ENCODE results near the gene DOC2B. TPM values are rescaled to one million over a fixed set of nuclear protein-coding genes. Genes with fewer than 3 reads are reported as not detected.

The DOC2B gene
- total and polyA plus RNA-seq, 5 experiments from 2014 or later = 0.05 TPM; not detected in 4

DNA sequence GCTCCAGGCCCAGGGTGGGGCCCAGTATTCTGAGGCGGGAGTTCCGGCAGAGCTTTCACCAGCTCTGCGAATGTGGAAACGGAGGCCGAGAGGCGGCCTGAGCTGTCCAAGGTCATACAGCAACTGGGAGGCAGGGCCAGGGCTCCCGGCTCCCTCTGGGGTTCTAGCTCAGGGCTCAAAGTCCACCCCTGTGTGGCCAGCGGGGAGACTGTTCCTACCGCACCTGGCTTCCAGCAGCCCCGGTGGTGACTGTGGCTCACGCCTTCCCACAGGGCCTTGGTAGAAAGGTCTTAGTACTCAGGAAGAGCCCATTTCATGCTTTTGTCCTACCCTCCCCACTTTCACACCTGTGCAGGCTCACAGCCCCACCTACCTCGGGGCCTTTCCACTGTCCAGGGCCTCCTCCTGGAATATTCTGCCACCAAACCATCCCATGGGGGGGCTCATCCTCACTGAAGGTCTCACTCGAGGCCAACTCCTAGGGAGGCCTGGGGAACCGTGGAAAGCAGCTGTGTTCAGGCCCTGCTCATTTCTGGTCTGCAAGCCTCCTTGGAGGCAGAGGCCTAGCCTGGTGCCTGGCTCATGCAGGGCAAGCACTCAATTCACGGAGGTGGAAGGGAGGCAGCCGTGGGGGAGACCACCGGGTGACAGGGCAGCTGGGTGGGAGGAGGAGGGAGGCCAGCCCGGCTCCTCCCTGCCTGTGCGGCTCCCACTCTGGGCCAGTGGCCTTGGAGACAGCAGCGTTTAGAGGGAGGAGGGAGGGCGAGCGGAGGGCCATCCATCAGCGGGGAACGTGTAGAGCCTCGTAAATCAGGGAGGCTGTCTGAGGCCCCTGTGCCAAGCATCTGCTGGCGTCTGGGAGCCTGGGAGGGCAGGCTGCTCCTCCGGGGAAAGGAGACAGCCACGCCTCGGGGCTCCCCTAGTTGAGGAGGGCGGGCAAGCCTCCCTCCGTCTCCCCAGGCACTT is 12.7 kb upstream of the DOC2B start:
- no peak overlapping the region for H3K27ac Mint-ChIP-seq
- H3K4me3 Mint-ChIP-seq = no peak overlapping the region
- H3K36me3 Mint-ChIP-seq = peaks cover 0 to 4% (median 0%) of the 10 kb centered on the region in 3 donors
- no peak for DNase-seq
- no peaks in the 10 kb centered on the region for H3K9me3 Mint-ChIP-seq
- peaks cover 0 to 1% (median 0%) of the 10 kb centered on the region in 4 donors for H3K4me1 Mint-ChIP-seq
- peaks cover 0 to 20% (median 6%) of the 10 kb centered on the region in 5 donors for H3K27me3 Mint-ChIP-seq
- POLR2A ChIA-PET = no interaction called here
- no peak for ATAC-seq

DNA sequence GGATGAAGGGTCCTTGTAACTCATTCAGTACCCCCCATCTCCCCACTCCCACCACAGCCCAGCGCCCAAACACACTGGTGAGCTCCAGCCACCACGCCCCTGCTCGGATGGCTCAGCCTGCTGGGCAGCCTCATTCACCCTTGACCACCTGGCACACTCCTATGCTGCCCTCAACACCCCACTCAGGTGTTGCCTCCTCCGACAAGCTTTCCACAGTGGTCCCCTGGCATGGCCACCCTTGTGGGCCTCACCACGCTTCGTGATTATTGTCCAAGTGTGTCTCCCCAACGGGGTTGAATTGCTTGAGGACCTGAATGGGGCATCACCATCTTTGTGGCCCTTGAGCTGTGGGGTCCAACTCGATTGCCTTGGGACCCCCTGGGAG is 12.0 kb upstream of the DOC2B start:
- POLR2A ChIA-PET = no interaction called here
- no peak overlapping the region for H3K27ac Mint-ChIP-seq
- peaks cover 0 to 1% (median 0%) of the 10 kb centered on the region in 4 donors for H3K4me1 Mint-ChIP-seq
- no peak for DNase-seq
- ATAC-seq = no peak
- peaks cover 0 to 16% (median 3%) of the 10 kb centered on the region in 5 donors for H3K27me3 Mint-ChIP-seq
- H3K9me3 Mint-ChIP-seq = no peaks in the 10 kb centered on the region
- H3K4me3 Mint-ChIP-seq = no peak overlapping the region
- no peaks in the 10 kb centered on the region for H3K36me3 Mint-ChIP-seq

DNA sequence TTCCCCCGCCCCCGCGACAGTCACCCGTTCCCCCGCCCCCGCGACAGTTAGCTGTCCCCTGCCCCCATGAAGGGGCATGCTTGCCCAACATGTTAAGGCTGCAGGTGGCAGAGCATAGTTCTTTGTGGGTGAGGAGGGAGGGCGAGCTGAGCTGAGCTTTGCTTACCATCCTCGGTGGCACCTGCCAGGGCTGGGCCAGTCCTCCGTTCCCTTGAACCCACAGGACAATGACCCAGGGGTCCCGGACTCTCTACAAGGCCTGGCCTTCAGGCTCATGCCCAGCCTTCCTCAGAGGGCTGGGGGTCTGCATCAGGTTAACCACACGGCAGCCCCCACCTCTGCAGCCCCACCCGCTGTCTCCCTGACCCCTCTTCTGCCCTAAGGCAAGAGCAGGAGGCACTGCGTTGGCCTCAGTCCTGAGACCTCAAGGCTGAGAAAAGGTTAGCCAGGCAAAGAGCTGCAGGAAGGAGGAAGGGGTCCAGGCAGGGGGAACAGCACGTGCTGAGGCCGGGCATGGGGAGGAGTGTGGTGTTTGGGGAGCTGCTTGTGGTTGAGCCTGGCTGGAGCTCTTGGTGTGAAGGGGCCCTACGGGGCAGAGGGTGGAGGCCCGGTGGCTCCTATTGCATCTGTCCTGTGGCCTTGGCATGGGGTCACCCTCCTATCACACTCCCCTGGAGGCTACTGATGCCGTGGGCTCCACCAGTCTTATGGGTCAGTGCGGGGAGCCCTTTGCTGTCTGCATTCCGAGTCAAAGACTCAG is 11.4 kb upstream of the DOC2B start:
- DNase-seq (no peak), ATAC-seq (no peak)
- Mint-ChIP-seq H3K9me3 (no peaks in the 10 kb centered on the region), H3K27me3 (peaks cover 0 to 13% (median under 1%) of the 10 kb centered on the region in 5 donors), H3K4me3 (no peak overlapping the region), H3K4me1 (peaks cover 0 to 1% (median 0%) of the 10 kb centered on the region in 4 donors), H3K27ac (no peak overlapping the region), H3K36me3 (no peaks in the 10 kb centered on the region)
- POLR2A ChIA-PET = no interaction called here

DNA sequence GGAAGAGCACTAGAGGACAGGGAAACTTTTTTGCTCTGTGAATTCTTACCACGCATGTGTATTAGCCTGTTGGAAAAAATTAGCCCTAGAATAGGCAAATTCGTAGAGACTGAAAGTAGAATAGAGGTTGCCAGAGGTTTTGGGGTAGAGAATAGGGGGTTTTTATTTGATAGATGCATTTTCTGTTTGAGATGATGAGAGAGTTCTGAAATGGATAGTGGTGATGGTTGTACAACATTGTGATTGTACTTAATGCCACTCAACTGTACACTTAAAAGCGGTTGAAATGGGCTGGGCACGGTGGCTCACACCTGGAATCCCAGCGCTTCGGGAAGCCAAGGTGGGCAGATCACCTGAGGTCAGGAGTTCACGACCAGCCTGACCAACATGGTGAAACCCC is 8.0 kb upstream of the DOC2B start:
- DNase-seq (no peak), ATAC-seq (no peak)
- POLR2A ChIA-PET = no interaction called here
- Mint-ChIP-seq H3K4me1 (peaks cover 0 to 13% (median 2%) of the 10 kb centered on the region in 4 donors), H3K27ac (peak overlapping the region in 2 of 10 donors; percentile 28 to 66), H3K27me3 (peaks cover 0 to 23% (median 11%) of the 10 kb centered on the region in 5 donors), H3K4me3 (no peak overlapping the region), H3K9me3 (no peaks in the 10 kb centered on the region), H3K36me3 (no peaks in the 10 kb centered on the region)

DNA sequence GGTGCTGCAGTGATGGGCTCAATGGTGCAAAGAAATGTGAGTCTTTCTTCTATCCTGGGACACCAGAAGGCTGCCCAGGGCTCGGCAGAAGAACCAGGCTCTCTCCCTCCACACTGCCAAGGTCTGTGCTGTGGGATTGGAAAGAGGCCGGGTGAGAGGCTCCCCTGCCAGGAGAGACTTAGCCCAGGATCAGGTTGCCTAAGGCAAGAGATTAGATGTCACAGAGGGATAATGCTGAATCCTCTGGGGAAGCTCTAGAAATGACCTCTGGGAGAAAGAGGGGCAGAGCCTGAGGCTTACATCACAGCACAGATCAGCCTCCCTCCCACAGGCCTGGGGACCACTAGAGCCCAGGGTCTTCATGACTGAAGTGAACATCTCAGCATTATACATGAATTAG is 5.7 kb upstream of the DOC2B start:
- H3K4me1 Mint-ChIP-seq = peaks cover 0 to 13% (median 3%) of the 10 kb centered on the region in 4 donors
- no peaks in the 10 kb centered on the region for H3K9me3 Mint-ChIP-seq
- peaks cover 9 to 46% (median 28%) of the 10 kb centered on the region in 5 donors for H3K27me3 Mint-ChIP-seq
- no peak overlapping the region for H3K27ac Mint-ChIP-seq
- H3K4me3 Mint-ChIP-seq = no peak overlapping the region
- no peak for ATAC-seq
- DNase-seq = no peak
- no peaks in the 10 kb centered on the region for H3K36me3 Mint-ChIP-seq
- POLR2A ChIA-PET = no interaction called here

DNA sequence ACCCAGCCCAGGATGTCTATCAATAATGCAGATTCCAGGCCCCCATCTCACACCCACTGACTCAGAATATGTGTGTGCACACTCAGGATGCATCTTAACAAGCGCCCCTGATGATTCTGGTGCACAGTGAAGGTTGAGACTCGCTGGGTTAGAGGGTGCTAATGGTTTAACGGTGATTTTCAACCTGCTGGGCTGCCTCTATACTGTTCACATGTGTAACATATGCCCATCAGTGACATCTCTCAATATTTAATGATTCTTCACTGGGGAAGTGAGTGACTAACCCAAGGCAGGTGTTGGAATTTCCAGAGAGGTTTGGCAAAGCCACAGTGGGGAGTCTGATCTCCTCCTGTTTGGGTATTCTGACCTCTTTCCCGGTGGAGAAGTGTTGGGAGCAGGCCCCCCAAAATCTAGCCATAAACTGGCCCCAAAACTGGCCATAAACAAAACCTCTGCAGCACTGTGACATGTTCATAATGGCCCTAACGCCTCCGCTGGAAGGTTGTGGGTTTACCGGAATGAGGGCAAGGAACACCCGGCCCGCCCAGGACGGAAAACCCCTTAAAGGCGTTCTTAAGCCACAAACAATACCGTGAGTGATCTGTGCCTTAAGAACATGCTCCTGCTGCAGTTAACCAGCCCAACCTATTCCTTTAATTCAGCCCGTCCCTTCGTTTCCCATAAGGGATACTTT is 4.1 kb upstream of the DOC2B start:
- H3K4me1 Mint-ChIP-seq = peaks cover 0 to 16% (median 5%) of the 10 kb centered on the region in 4 donors
- ATAC-seq = peak in 1 of 2 donors; percentile 28
- H3K9me3 Mint-ChIP-seq = no peaks in the 10 kb centered on the region
- POLR2A ChIA-PET = no interaction called here
- H3K4me3 Mint-ChIP-seq = peak overlapping the region in 1 of 10 donors; percentile 46
- no peak for DNase-seq
- peaks cover 0 to 3% (median 0%) of the 10 kb centered on the region in 3 donors for H3K36me3 Mint-ChIP-seq
- peaks cover 12 to 50% (median 32%) of the 10 kb centered on the region in 5 donors for H3K27me3 Mint-ChIP-seq
- H3K27ac Mint-ChIP-seq = no peak overlapping the region

DNA sequence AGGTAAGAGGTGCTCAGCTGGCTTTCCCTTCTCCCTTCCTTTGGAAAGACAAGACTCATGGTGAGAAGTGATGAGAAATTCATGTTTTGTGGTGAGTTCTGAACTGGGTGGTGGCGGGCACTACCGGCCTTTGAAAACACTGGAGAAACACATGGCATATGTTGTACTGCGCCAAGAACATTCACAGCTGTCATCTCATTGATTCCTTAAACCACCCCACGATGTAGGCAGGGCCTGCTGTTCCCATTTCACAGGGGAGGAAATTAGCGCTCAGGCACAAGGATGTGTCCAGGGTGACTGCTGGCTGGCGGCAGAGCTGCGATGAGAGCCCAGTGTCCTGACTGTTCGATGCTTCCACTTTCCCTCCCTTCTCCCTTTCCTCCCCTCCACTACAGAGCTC is 1.6 kb upstream of the DOC2B start:
- H3K27me3 Mint-ChIP-seq = peaks cover 12 to 65% (median 33%) of the 10 kb centered on the region in 5 donors
- H3K4me1 Mint-ChIP-seq = peaks cover 0 to 19% (median 5%) of the 10 kb centered on the region in 4 donors
- H3K36me3 Mint-ChIP-seq = peaks cover 0 to 3% (median 0%) of the 10 kb centered on the region in 3 donors
- POLR2A ChIA-PET = no interaction called here
- no peaks in the 10 kb centered on the region for H3K9me3 Mint-ChIP-seq
- DNase-seq = no peak
- peak overlapping the region in 3 of 10 donors; percentile 21 to 72 (median 33) for H3K4me3 Mint-ChIP-seq
- no peak overlapping the region for H3K27ac Mint-ChIP-seq
- ATAC-seq = no peak

DNA sequence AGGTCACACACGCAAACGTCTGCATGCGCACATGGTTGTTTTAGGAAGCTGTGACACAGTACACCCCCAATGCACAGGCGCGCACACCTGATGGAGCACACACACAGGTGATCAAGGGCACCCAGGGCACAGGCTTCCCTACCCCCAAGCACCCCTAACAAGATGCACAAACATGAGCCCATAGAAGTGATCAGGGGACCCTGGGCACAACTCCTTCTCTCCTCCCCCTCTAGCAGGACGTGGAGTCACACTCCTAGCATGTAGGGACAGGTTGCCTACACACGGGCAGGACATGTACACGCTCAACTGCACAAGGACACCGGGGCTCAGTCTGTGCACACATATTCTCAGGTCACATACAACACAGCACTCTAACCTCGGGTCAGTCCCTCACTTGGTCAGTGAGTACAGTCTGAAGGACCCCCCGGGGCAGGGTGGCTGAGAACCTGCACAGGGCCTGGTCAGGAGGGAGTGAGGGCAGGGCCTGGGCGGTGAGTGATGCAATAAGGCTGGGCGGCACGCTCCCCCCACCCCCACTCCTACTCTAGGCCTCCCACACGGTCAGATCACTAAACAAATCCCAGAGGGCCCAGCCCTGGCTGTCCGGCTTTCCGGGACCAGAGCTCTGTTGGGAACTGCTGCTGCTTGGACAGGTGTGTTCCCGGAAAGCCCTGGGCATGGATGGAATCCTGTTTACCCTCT is 751 bp upstream of the DOC2B start:
- peaks cover 0 to 3% (median 0%) of the 10 kb centered on the region in 3 donors for H3K36me3 Mint-ChIP-seq
- no peak overlapping the region for H3K27ac Mint-ChIP-seq
- DNase-seq = no peak
- H3K4me1 Mint-ChIP-seq = peaks cover 0 to 19% (median 5%) of the 10 kb centered on the region in 4 donors
- ATAC-seq = peak in 1 of 2 donors; percentile 14
- POLR2A ChIA-PET = interaction anchor here (0.6 kb wide), 1 partner anchor 149 kb away, joined by 3 read pairs; no protein-coding TSS in a partner anchor
- H3K4me3 Mint-ChIP-seq = peak overlapping the region; percentile 20 to 78 (median 60)
- H3K27me3 Mint-ChIP-seq = peaks cover 13 to 73% (median 41%) of the 10 kb centered on the region in 5 donors
- no peaks in the 10 kb centered on the region for H3K9me3 Mint-ChIP-seq

DNA sequence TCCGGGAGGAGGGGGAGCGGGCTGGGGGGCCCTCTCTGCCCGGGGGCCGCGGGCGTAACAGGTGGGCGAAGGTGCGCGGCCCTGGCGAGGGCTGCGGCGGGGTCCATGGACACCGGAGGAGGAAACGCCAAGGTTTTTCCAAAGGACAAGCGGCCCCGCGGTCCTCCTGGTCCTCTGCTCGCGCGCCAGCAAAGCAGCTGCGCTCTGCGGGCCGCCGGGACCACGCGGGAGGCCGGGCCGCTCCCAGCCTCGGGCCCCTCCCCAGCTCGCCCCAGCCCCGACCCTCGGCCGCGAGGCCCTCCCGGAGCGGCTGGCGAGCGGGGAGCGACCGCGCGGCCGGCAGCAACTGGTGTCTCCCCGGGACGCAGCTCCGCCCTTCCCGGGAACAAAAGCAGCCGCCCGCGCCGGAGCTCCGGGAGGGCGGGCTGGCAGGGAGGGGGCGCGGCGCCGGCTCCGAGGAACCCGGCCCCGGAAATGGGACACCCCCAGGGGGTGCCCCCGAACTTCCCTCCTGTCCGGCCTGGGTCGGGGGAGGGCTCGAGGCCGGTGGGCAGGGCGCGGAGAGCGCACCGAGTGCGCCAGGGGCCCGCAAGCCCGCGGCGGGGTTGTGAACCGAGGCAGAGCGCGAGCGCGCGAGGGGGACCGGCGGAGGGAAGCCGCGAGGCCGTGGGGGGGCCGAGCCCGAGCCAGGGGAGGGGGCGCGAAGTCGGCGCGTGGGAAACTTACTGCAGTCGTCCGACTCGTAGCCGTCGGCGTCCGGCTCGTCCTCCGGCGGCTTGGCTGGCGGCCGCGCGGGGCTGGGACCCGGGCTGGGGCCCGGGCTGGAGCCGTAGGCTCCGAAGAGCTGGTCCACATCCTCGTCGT is 837 bp downstream of the DOC2B start:
- Mint-ChIP-seq H3K27me3 (peaks cover 13 to 71% (median 36%) of the 10 kb centered on the region in 5 donors), H3K4me3 (no peak overlapping the region), H3K4me1 (peaks cover 0 to 12% (median 4%) of the 10 kb centered on the region in 4 donors), H3K27ac (no peak overlapping the region), H3K9me3 (no peaks in the 10 kb centered on the region), H3K36me3 (peaks cover 0 to 3% (median 0%) of the 10 kb centered on the region in 3 donors)
- ATAC-seq (no peak), DNase-seq (no peak)
- POLR2A ChIA-PET = no interaction called here

DNA sequence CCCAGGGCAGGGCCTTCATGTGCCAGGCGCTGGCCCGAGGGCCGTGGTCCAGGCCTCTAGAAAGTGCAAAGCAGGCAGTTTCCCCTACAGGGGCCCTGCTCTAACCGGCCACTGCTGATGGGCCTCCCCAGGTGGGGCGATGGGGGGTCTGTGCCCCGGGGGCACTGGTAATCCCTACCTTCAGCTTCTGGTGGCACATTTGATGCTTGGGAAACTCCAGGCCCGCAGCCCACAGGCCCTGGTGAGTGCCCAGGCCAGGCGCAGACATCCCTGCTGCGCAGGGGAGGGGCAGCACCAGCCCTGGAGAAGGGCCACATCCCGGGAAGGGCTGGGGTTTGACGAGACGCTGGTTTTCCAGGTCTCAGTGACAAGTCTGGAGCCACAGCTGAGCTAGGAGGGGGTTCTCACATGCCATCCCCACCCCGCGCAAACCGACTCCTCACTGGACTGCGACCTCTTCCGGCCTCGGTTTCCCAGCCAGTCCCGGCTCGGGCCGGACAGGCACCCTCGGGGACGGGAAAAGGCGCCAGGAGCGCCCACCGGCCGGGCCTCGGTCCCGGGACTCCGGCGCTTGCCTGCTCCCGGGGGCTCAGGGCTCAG is 1.6 kb downstream of the DOC2B start:
- Mint-ChIP-seq H3K27ac (no peak overlapping the region), H3K36me3 (peaks cover 0 to 3% (median 0%) of the 10 kb centered on the region in 3 donors), H3K9me3 (no peaks in the 10 kb centered on the region), H3K4me1 (peaks cover 0 to 8% (median 3%) of the 10 kb centered on the region in 4 donors), H3K27me3 (peaks cover 13 to 64% (median 34%) of the 10 kb centered on the region in 5 donors), H3K4me3 (peak overlapping the region in 1 of 10 donors; percentile 56)
- no peak for DNase-seq
- POLR2A ChIA-PET = no interaction called here
- ATAC-seq = no peak

DNA sequence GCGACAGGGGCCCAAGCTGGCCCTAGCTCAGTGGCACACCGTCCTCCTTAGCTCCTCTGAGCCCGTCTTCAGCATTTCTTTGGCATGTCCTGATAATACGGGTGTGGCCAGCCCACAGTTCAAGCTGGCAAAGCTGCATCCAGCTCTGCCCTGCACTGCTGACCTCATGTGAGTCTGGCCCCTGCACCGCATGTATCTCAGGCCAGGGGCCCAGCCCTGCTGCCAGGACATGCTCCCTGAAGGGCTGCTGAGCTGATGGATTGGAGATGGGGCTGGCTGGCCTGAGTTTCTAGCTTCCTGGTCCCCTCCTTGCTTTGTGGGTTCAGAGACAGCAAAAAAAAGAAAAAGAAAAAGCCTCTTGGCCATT is 2.4 kb downstream of the DOC2B start:
- H3K27ac Mint-ChIP-seq = no peak overlapping the region
- H3K4me1 Mint-ChIP-seq = peaks cover 0 to 7% (median 3%) of the 10 kb centered on the region in 4 donors
- no peak for ATAC-seq
- no peak for DNase-seq
- peaks cover 13 to 55% (median 29%) of the 10 kb centered on the region in 5 donors for H3K27me3 Mint-ChIP-seq
- H3K4me3 Mint-ChIP-seq = peak overlapping the region in 1 of 10 donors; percentile 33
- POLR2A ChIA-PET = no interaction called here
- H3K36me3 Mint-ChIP-seq = peaks cover 0 to 3% (median 0%) of the 10 kb centered on the region in 3 donors
- H3K9me3 Mint-ChIP-seq = no peaks in the 10 kb centered on the region

All from naive thymus-derived CD8-positive, alpha-beta T cell (primary cell).